Stomach (tissue), 19 donors: ENCODE results near the gene TMEM190. TPM values are rescaled to one million over a fixed set of nuclear protein-coding genes. Genes with fewer than 3 reads are reported as not detected.
"Not testable (repeated sequence)": the region's sequence is repeated elsewhere in the genome, so short reads cannot be mapped to it uniquely, and the experiment has no call there.

Source experiments
- DNase-seq, 2 donors: peaks; one replicate each; pipeline versions ENCODE4 v3.0.0 to v3.0.0-alpha.2; 2013 to 2019
- H3K27ac ChIP-seq, 5 donors: fragments of 200-600 bp in 4 of 5; sonication (generic) in 4 of 5; one replicate each; pipeline ENCODE4 v1.5.1; 2013 to 2019; ENCODE audit warnings: mild to moderate bottlenecking in 1 of 5, moderate library complexity in 1 of 5
- H3K27me3 ChIP-seq, 3 donors: fragments of 200-600 bp; sonication (generic); one replicate each; pipeline ENCODE4 v1.5.1; 2017 to 2019; ENCODE audit warnings: mixed run types in 1 of 3
- H3K36me3 ChIP-seq, 4 donors: fragments of 200-600 bp; sonication (generic); 1 replicate in 3 of 4; 2 replicates in 1 of 4; pipeline ENCODE4 v1.5.1; 2016 to 2019
- H3K4me1 ChIP-seq, 4 donors: fragments of 200-600 bp; sonication (generic); one replicate each; pipeline ENCODE4 v1.5.1; 2016 to 2019
- H3K4me3 ChIP-seq, 4 donors: fragments of 200-600 bp; sonication (generic) in 3 of 4; one replicate each; pipeline ENCODE4 v1.5.1; 2016 to 2019; ENCODE audit warnings: mild to moderate bottlenecking in 1 of 4
- H3K9me3 ChIP-seq, 4 donors: fragments of 200-600 bp; sonication (generic); one replicate each; pipeline ENCODE4 v1.5.1; 2016 to 2019
- EP300 ChIP-seq: sonication (generic); formaldehyde crosslinking; IDR thresholded peaks from one replicate; pipeline ENCODE4 v1.6.1; 2017; ENCODE audit warnings: antibody characterized with exemption
- POLR2A ChIP-seq, 4 donors: fragments of 450-650 bp; IDR thresholded peaks; one replicate each; pipeline ENCODE4 v1.6.1; 2016; ENCODE audit warnings: antibody characterized with exemption in 4 of 4, control low read depth in 2 of 4, mild to moderate bottlenecking in 1 of 4, moderate library complexity in 1 of 4
- POLR2AphosphoS5 ChIP-seq, 3 donors: sonication (generic); formaldehyde crosslinking; IDR thresholded peaks; one replicate each; pipeline ENCODE4 v1.6.1; 2016; ENCODE audit warnings: antibody characterized with exemption in 3 of 3
- WGBS, 5 donors: extraction: QIAGEN DNeasy Blood & Tissue Kit in 3 of 5; methylation state at CpG; one replicate each; pipeline versions ENCODE4 v1.1.5 to v1.1.7; 2013 to 2018; 5-methylcytosine and 5-hydroxymethylcytosine counted together
- intact Hi-C: fragments of 100-400 bp; cut with DNase I; formaldehyde crosslinking; loops from one replicate; pipeline ENCODE4 v1.15.1; 2023; ENCODE audit warnings: low total_unique reads
- long read RNA-seq, 10 donors: transcript quantifications; one replicate each; lab custom pipeline, GENCODE V29; 2026
- polyA plus RNA-seq, 3 donors: library from polyadenylated mRNA; stranded (reverse); fragments of 200-250 nt; gene quantifications; one replicate each; pipeline ENCODE4 v1.2.3, GENCODE V29; 2013
- total RNA-seq, 5 donors: library from RNA; depleted of rRNA; stranded (reverse); fragments of >200 nt; gene quantifications; one replicate each; pipeline versions ENCODE4 v1.1.0 to v1.2.3, GENCODE V29; 2014 to 2016
- TF ChIP-seq, protein P1 (sequence below), 7 experiments: fragments of 450-650 bp in 4 of 7; fragments of 200-600 bp in 3 of 7; sonication (generic) in 3 of 7; IDR thresholded peaks; one replicate each; pipeline ENCODE4 v1.5.1; 2016 to 2019; ENCODE audit warnings: antibody characterized with exemption in 7 of 7, control low read depth in 2 of 7, mild to moderate bottlenecking in 1 of 7
- donor health status: healthy with polysubstance abuse.
- donor health status: Bipolar disorder and iron deficiency.
- donor health status: healthy.

TMEM190 gene
- total RNA-seq: not detected
- 1 to 10 TPM in 1 of 3 donors, under 1 TPM in 1, not detected in 1; 0.68 to 1.3 TPM for polyA plus RNA-seq
- long read RNA-seq, donor 1, partial matches to known transcripts: 0 of 1 reads
- long read RNA-seq, donor 1, other reads (novel, unspliced or antisense): 0 of 1 reads
- long read RNA-seq, donor 2: 0 reads
- long read RNA-seq, donor 3: 0 reads
- long read RNA-seq, donor 4: 0 reads
- long read RNA-seq, donor 5: 0 reads
- long read RNA-seq, donor 6, partial matches to known transcripts: 0 of 1 reads
- long read RNA-seq, donor 6, other reads (novel, unspliced or antisense): 0 of 1 reads
- long read RNA-seq, donor 7: 0 reads
- long read RNA-seq, donor 8: 0 reads
- long read RNA-seq, donor 9: 0 reads
- long read RNA-seq, donor 10: 0 reads

DNA sequence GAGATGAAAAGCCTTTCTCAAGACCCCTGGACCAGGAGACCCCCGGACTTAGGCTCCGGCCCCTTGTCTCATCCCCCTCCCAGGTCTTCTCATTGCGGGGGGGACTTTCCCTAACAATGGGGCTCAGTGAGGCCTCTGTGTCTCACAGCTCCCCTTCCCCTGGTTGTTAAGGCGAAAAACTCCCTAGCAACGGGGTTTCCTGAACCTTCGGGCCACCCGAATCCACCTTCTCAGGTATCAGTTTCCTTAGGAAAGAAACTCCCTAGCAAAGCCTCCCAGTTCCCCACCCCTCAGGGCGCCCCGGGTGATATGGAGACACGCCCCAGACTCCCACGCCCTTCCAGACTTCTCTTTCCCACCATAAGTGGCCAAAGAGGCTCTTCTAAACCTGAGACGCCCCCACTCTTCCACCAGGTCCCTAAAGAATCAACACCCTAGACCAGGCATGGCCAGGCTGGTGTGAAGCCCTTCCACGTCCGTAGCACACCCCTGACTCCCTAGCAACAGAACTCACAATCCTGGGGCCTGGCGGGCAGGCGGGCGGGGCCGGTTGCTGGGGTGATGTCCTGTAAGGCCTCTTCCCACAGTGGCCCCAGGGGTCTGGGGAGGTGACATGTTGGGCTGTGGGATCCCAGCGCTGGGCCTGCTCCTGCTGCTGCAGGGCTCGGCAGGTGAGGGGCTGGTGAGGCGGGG is at the start of gene TMEM190:
TMEM190 (plus strand) TSS at position 586 of the 693 bp plus-strand sequence; CDS start at position 614, 28 bp downstream.
- TF ChIP-seq EP300 (no peak), POLR2A (IDR thresholded peaks at IDR 0.05) (no peak), POLR2AphosphoS5 (IDR thresholded peaks at IDR 0.05) (no peak)
- TF ChIP-seq, protein P1, sequence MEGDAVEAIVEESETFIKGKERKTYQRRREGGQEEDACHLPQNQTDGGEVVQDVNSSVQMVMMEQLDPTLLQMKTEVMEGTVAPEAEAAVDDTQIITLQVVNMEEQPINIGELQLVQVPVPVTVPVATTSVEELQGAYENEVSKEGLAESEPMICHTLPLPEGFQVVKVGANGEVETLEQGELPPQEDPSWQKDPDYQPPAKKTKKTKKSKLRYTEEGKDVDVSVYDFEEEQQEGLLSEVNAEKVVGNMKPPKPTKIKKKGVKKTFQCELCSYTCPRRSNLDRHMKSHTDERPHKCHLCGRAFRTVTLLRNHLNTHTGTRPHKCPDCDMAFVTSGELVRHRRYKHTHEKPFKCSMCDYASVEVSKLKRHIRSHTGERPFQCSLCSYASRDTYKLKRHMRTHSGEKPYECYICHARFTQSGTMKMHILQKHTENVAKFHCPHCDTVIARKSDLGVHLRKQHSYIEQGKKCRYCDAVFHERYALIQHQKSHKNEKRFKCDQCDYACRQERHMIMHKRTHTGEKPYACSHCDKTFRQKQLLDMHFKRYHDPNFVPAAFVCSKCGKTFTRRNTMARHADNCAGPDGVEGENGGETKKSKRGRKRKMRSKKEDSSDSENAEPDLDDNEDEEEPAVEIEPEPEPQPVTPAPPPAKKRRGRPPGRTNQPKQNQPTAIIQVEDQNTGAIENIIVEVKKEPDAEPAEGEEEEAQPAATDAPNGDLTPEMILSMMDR (IDR thresholded peaks at IDR 0.05): no peak
- peak in 1 of 2 donors; percentile 75 for DNase-seq
- Histone ChIP-seq H3K27ac (no peak within 1 kb of the TSS), H3K36me3 (no peaks in the 10 kb centered on the region), H3K27me3 (peaks cover 8 to 72% (median 63%) of the 10 kb centered on the region in 3 donors), H3K4me1 (peaks cover 6 to 33% (median 12%) of the 10 kb centered on the region in 4 donors), H3K9me3 (no peaks in the 10 kb centered on the region), H3K4me3 (no peak within 1 kb of the TSS)
- 24 to 48% (median 32%) methylated on average over 14 to 21 of the region's 21 CpGs for WGBS, 5 donors
- intact Hi-C loops: no loop called here

DNA sequence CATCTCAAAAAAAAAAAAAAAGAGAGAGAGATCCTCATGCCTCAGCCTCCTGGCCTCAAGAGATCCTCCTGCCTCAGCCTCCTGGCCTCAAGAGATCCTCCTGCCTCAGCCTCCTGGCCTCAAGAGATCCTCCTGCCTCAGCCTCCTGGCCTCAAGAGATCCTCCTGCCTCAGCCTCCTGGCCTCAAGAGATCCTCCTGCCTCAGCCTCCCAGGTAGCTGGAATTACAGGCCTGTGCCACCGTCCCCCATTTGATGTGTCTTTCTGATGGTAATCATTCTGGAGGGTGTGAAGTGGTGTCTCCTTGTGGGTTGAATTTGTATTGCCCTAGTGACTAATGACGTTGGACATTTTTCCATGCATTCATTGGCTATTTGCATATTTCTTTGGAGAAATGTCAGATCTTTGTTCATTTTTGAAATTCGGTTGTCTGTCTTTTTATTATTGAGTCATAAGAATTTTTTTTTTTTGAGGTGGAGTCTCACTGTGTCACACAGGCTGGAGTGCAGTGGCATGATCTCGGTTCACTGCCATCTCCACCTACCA is 47.8 kb upstream of the TMEM190 start:
- H3K27me3 ChIP-seq: peaks cover 0 to 15% (median 0%) of the 10 kb centered on the region in 3 donors
- WGBS, 5 donors: 75 to 88% (median 79%) methylated on average over 4 of the region's 4 CpGs
- H3K9me3 ChIP-seq, H3K4me3 ChIP-seq, H3K4me1 ChIP-seq, intact Hi-C loops, H3K36me3 ChIP-seq, H3K27ac ChIP-seq: not testable (repeated sequence)
- DNase-seq: peak in 1 of 2 donors; percentile 3

DNA sequence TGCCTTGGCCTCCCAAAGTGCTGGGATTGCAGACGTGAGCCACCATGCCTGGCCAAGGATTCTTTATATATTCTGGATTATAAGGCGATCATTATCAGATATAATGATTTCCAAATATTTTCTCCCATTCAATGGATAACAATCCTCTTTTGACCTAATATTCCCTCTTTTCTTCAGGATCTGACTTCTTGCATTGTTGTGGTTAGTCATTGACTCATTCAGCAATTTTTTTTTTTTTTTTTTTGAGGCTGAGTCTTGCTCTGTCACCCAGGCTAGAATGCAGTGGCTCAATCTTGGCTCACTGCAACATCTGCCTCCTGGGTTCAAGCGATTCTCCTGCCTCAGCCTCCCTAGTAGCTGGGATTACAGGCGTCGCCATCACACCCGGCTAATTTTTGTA is 46.8 kb upstream of the TMEM190 start:
- H3K9me3 ChIP-seq, DNase-seq, intact Hi-C loops, H3K36me3 ChIP-seq, H3K27ac ChIP-seq, H3K4me3 ChIP-seq, H3K4me1 ChIP-seq: not testable (repeated sequence)
- 82 to 90% (median 88%) methylated on average over 6 of the region's 6 CpGs for WGBS, 5 donors
- H3K27me3 ChIP-seq: peaks cover 0 to 25% (median 0%) of the 10 kb centered on the region in 3 donors

DNA sequence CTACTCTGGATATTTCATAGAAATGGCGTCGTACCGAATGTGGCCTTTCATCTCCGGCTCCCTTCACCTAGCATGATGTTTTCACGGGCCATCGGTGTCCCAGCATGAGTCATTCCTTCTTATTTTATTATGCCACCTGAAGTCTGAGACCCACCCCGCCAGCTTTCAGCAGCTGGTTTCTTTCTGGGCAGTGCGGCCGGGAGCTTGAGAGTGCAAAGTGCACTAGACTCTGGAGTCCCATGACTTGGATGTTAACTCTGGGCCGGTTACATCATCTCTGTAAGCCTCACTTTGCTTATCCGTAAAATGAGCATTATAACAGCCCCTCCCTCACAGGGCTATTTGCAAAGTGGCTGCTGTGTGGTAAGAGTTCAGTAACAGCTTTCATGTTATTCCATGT is 42.8 kb upstream of the TMEM190 start:
- Histone ChIP-seq H3K4me3 (no peak overlapping the region), H3K9me3 (no peaks in the 10 kb centered on the region), H3K4me1 (peaks cover 0 to 8% (median 6%) of the 10 kb centered on the region in 4 donors), H3K27ac (no peak overlapping the region), H3K27me3 (peaks cover 0 to 29% (median 0%) of the 10 kb centered on the region in 3 donors), H3K36me3 (no peaks in the 10 kb centered on the region)
- intact Hi-C loops: no loop called here
- DNase-seq: peak; percentile 60 to 83
- 54 to 68% (median 62%) methylated on average over 11 of the region's 11 CpGs for WGBS, 5 donors
- TF ChIP-seq, protein P1 (IDR thresholded peaks at IDR 0.05): no peak
- TF ChIP-seq POLR2AphosphoS5 (IDR thresholded peaks at IDR 0.05) (no peak), EP300 (no peak), POLR2A (IDR thresholded peaks at IDR 0.05) (no peak)

DNA sequence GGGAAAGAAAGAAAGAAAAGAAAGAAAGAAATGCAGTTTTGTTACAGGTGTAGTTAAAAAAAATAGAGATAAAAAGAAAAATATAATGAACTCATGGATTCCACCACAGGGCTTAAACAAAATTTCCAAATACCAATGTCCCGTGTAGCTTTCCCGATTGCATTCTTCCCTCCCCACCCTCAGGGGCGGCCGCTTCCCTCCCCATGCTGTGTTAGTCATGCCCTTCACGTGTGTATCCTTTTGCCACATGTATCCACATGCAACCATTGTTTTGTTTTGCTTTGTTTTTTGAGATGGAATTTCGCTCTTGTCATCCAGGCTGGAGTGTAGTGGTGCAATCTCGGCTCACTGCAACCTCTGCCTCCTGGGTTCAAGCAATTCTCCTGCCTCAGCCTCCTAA is 40.5 kb upstream of the TMEM190 start:
- Histone ChIP-seq H3K4me3 (no peak overlapping the region), H3K27ac (no peak overlapping the region), H3K27me3 (peaks cover 0 to 26% (median 0%) of the 10 kb centered on the region in 3 donors), H3K36me3 (no peaks in the 10 kb centered on the region), H3K4me1 (peaks cover 11 to 25% (median 22%) of the 10 kb centered on the region in 4 donors), H3K9me3 (no peaks in the 10 kb centered on the region)
- DNase-seq: no peak
- TF ChIP-seq, protein P1 (IDR thresholded peaks at IDR 0.05): no peak
- no peak for TF ChIP-seq POLR2A (IDR thresholded peaks at IDR 0.05)
- TF ChIP-seq EP300: no peak
- TF ChIP-seq POLR2AphosphoS5 (IDR thresholded peaks at IDR 0.05): no peak
- 77 to 80% (median 79%) methylated on average over 7 of the region's 7 CpGs for WGBS, 5 donors
- intact Hi-C loops: no loop called here
